ENCODE measurements around the gene METTL25B. TPM values are rescaled to one million over a fixed set of nuclear protein-coding genes. Genes with fewer than 3 reads are reported as not detected.

METTL25B gene
- total and polyA plus RNA-seq, 4 donors, result 20.7 to 46.2 (median 28.9) TPM

DNA sequence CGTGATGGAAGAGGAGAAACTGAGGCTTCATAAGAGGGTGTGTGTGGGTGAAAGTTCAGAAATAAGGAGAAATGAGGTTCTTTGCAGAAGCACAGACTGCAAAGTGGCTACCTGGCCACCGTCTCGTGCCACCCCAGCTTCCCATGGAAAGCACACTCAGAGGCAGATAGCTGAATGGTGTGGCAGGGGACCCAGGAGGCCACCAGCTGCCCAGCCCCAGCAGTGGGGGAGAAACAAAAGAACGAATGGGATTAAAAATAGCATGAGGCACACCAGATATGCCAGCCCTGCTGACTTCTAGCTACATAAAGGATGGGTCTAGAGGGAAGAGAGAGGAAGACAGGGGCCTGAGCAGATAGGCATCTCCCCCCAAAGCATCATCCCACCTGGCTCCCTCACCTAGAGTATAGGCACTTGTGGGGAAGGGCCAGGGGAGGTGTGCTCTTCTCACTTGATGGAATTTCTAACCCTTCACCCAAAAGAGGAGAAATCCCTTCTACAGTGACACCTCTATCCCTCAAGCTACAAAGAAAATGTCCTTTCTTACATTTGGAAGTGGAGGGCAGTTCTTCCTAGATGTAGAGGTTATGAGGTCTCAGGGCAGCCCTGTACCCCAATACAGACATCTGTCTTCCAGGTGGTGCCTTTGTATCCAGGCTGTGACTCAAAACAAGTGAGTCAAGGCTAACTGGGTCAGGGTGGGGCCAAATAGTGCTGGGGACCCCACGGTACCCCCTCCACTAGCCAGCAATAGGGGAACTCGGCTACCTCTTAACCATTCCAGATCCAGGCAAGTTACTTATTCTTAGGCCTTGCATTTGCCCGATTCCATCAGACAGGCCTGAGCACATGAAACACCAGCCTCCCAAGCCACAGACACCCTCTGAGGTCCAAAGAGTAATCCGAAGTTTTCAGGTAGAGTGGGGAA, 19.7 kb downstream of the METTL25B start:
- H3K4me3 ChIP-seq (ENCODE audit: low read length in 2 of 2), result peak overlapping the region; percentile 15 to 61
- peak overlapping the region; percentile 69 to 96 for H3K27ac ChIP-seq (ENCODE audit: low read depth in 1 of 2, low read length in 2 of 2)
- no peaks in the 10 kb centered on the region for H3K9me3 ChIP-seq (ENCODE audit: control insufficient read depth, low read length)
- 2% methylated on average over 8 of the region's 8 CpGs for WGBS, 2 donors
- ATAC-seq (ENCODE audit: low FRiP score), result no peak
- H3K36me3 ChIP-seq (ENCODE audit: control insufficient read depth in 1 of 2, insufficient read depth in 2 of 2, low read length in 1 of 2), result peaks cover 2 to 7% of the 10 kb centered on the region in 2 donors
- H3K4me1 ChIP-seq (ENCODE audit: control insufficient read depth in 1 of 2, insufficient read depth in 2 of 2, low read length in 2 of 2), result no peaks in the 10 kb centered on the region
- intact Hi-C loops (cut with DNase I), result no loop called here
- DNase-seq, result peak in 1 of 2 donors; percentile 36
- H3K27me3 ChIP-seq (ENCODE audit: control insufficient read depth in 1 of 2, insufficient read depth in 2 of 2, low read length in 1 of 2), result no peaks in the 10 kb centered on the region

GRCh38 chr1:156748670-156749418, 20.6 kb downstream of the METTL25B start:
- H3K27me3 ChIP-seq (ENCODE audit: control insufficient read depth in 1 of 2, insufficient read depth in 2 of 2, low read length in 1 of 2), result no peaks in the 10 kb centered on the region
- intact Hi-C loops (cut with DNase I), result no loop called here
- H3K36me3 ChIP-seq (ENCODE audit: control insufficient read depth in 1 of 2, insufficient read depth in 2 of 2, low read length in 1 of 2), result peaks cover 0 to 2% of the 10 kb centered on the region in 2 donors
- WGBS, 2 donors, result 1% methylated on average over 9 of the region's 9 CpGs
- H3K27ac ChIP-seq (ENCODE audit: low read depth in 1 of 2, low read length in 2 of 2), result peak overlapping the region; percentile 69 to 96
- H3K9me3 ChIP-seq (ENCODE audit: control insufficient read depth, low read length), result no peaks in the 10 kb centered on the region
- peak; percentile 72 to 85 for DNase-seq
- ATAC-seq (ENCODE audit: low FRiP score), result no peak
- H3K4me3 ChIP-seq (ENCODE audit: low read length in 2 of 2), result peak overlapping the region; percentile 19 to 84
- no peaks in the 10 kb centered on the region for H3K4me1 ChIP-seq (ENCODE audit: control insufficient read depth in 1 of 2, insufficient read depth in 2 of 2, low read length in 2 of 2)

GRCh38 chr1:156749419-156750118, 21.3 kb downstream of the METTL25B start:
- H3K27ac ChIP-seq (ENCODE audit: low read depth in 1 of 2, low read length in 2 of 2), result peak overlapping the region; percentile 69 to 96
- DNase-seq, result peak in 1 of 2 donors; percentile 52
- no peaks in the 10 kb centered on the region for H3K4me1 ChIP-seq (ENCODE audit: control insufficient read depth in 1 of 2, insufficient read depth in 2 of 2, low read length in 2 of 2)
- no peaks in the 10 kb centered on the region for H3K9me3 ChIP-seq (ENCODE audit: control insufficient read depth, low read length)
- WGBS, 2 donors, result 30 to 33% methylated on average over 8 of the region's 8 CpGs
- no peaks in the 10 kb centered on the region for H3K36me3 ChIP-seq (ENCODE audit: control insufficient read depth in 1 of 2, insufficient read depth in 2 of 2, low read length in 1 of 2)
- H3K27me3 ChIP-seq (ENCODE audit: control insufficient read depth in 1 of 2, insufficient read depth in 2 of 2, low read length in 1 of 2), result no peaks in the 10 kb centered on the region
- no peak for ATAC-seq (ENCODE audit: low FRiP score)
- intact Hi-C loops (cut with DNase I), result loop anchor here in 1 of 2 donors (2.0 kb wide), 1 partner anchor 17 kb away; the partner anchor contains the start of gene PRCC
- peak overlapping the region; percentile 69 to 84 for H3K4me3 ChIP-seq (ENCODE audit: low read length in 2 of 2)

GRCh38 chr1:156750191-156750672, 22.0 kb downstream of the METTL25B start:
- Histone ChIP-seq H3K9me3 (ENCODE audit: control insufficient read depth, low read length) (no peaks in the 10 kb centered on the region), H3K27ac (ENCODE audit: low read depth in 1 of 2, low read length in 2 of 2) (peak overlapping the region; percentile 72 to 96), H3K4me1 (ENCODE audit: control insufficient read depth in 1 of 2, insufficient read depth in 2 of 2, low read length in 2 of 2) (no peaks in the 10 kb centered on the region), H3K27me3 (ENCODE audit: control insufficient read depth in 1 of 2, insufficient read depth in 2 of 2, low read length in 1 of 2) (no peaks in the 10 kb centered on the region), H3K4me3 (ENCODE audit: low read length in 2 of 2) (peak overlapping the region; percentile 69 to 84), H3K36me3 (ENCODE audit: control insufficient read depth in 1 of 2, insufficient read depth in 2 of 2, low read length in 1 of 2) (no peaks in the 10 kb centered on the region)
- DNase-seq (peak in 1 of 2 donors; percentile 74), ATAC-seq (ENCODE audit: low FRiP score) (no peak)
- 0% methylated on average over 5 of the region's 5 CpGs for WGBS, 2 donors
- intact Hi-C loops (cut with DNase I), result loop anchor here in 1 of 2 donors (2.0 kb wide), 1 partner anchor 17 kb away; the partner anchor contains the start of gene PRCC

GRCh38 chr1:156750711-156751450, 22.6 kb downstream of the METTL25B start:
- no peaks in the 10 kb centered on the region for H3K27me3 ChIP-seq (ENCODE audit: control insufficient read depth in 1 of 2, insufficient read depth in 2 of 2, low read length in 1 of 2)
- H3K4me1 ChIP-seq (ENCODE audit: control insufficient read depth in 1 of 2, insufficient read depth in 2 of 2, low read length in 2 of 2), result no peaks in the 10 kb centered on the region
- WGBS, 2 donors, result 0 to 1% methylated on average over 55 to 64 of the region's 64 CpGs
- peak overlapping the region; percentile 69 to 84 for H3K4me3 ChIP-seq (ENCODE audit: low read length in 2 of 2)
- H3K36me3 ChIP-seq (ENCODE audit: control insufficient read depth in 1 of 2, insufficient read depth in 2 of 2, low read length in 1 of 2), result no peaks in the 10 kb centered on the region
- peak overlapping the region; percentile 72 to 96 for H3K27ac ChIP-seq (ENCODE audit: low read depth in 1 of 2, low read length in 2 of 2)
- DNase-seq (peak; percentile 73 to 88), ATAC-seq (ENCODE audit: low FRiP score) (no peak)
- no peaks in the 10 kb centered on the region for H3K9me3 ChIP-seq (ENCODE audit: control insufficient read depth, low read length)
- intact Hi-C loops (cut with DNase I), result loop anchor here in 1 of 2 donors (2.0 kb wide), 1 partner anchor 16 kb away; the partner anchor contains the start of gene PRCC

- no peak for DNase-seq
- 0% methylated on average over 43 to 48 of the region's 48 CpGs for WGBS, 2 donors
- H3K27me3 ChIP-seq (ENCODE audit: control insufficient read depth in 1 of 2, insufficient read depth in 2 of 2, low read length in 1 of 2), result no peaks in the 10 kb centered on the region
- ATAC-seq (ENCODE audit: low FRiP score), result no peak
- H3K4me3 ChIP-seq (ENCODE audit: low read length in 2 of 2), result peak within 1 kb of the TSS; percentile 69 to 84
- no peaks in the 10 kb centered on the region for H3K36me3 ChIP-seq (ENCODE audit: control insufficient read depth in 1 of 2, insufficient read depth in 2 of 2, low read length in 1 of 2)
- H3K27ac ChIP-seq (ENCODE audit: low read depth in 1 of 2, low read length in 2 of 2), result peak within 1 kb of the TSS; percentile 72 to 96
- no peaks in the 10 kb centered on the region for H3K4me1 ChIP-seq (ENCODE audit: control insufficient read depth in 1 of 2, insufficient read depth in 2 of 2, low read length in 2 of 2)
- H3K9me3 ChIP-seq (ENCODE audit: control insufficient read depth, low read length), result no peaks in the 10 kb centered on the region
- intact Hi-C loops (cut with DNase I), result loop anchor here in 1 of 2 donors (2.0 kb wide), 1 partner anchor 15 kb away; the partner anchor contains the start of gene PRCC
These were observed 23.1 kb downstream of the METTL25B start, which contains the start of gene HDGF for GRCh38 chr1:156751451-156751756. HDGF (minus strand) TSS chr1:156751675; CDS start chr1:156751429, 246 bp downstream.

DNA sequence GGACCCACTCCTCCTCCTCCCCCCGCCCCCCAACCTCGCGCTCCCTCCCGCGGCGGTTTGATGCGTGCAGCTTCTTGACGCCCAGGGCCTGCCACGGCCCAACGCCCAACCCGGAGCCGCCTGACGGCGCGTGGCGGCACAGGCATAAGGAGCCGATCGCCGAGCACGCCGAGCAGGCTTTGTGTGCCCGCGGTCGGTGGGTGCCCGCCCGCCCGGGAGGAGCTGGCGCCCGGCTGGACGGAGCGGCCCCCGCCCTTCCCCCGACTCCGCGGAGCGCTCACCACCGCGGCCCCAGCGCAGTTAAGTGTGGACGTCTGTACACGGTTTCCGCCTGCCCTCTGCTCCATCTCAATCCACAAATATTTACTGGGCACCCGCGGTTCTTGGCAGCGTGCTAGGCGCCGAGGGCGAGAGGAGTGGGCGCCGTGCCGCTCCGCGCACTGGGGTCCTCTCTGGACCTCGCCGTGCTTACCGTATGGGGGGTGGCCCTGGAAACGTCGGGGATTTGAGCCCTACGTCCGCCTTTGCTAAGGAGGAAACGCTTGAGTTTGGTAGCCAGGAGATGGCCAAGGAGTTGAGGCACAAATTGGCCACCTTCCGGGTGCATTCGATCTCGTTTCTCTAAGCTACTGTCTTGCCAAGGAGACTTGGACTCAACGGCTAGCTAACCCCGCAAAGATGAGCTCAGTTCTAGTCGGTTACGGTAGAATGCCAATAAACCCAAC, 23.6 kb downstream of the METTL25B start:
- peak; percentile 91 for ATAC-seq (ENCODE audit: low FRiP score)
- Histone ChIP-seq H3K27me3 (ENCODE audit: control insufficient read depth in 1 of 2, insufficient read depth in 2 of 2, low read length in 1 of 2) (no peaks in the 10 kb centered on the region), H3K4me3 (ENCODE audit: low read length in 2 of 2) (peak overlapping the region; percentile 69 to 84), H3K4me1 (ENCODE audit: control insufficient read depth in 1 of 2, insufficient read depth in 2 of 2, low read length in 2 of 2) (no peaks in the 10 kb centered on the region), H3K36me3 (ENCODE audit: control insufficient read depth in 1 of 2, insufficient read depth in 2 of 2, low read length in 1 of 2) (no peaks in the 10 kb centered on the region), H3K27ac (ENCODE audit: low read depth in 1 of 2, low read length in 2 of 2) (peak overlapping the region in 1 of 2 donors; percentile 55), H3K9me3 (ENCODE audit: control insufficient read depth, low read length) (no peaks in the 10 kb centered on the region)
- intact Hi-C loops (cut with DNase I), result loop anchor here (1.0 to 2.0 kb wide), 2 partner anchors 14 to 15 kb away; partner anchors contain the start of gene PRCC (in 1 of the 2)
- WGBS, 2 donors, result 0% methylated on average over 55 to 68 of the region's 68 CpGs
- peak; percentile 99 for DNase-seq

Measured in aorta (tissue), 5 donors.